Osteocyte (in vitro differentiated cells): ENCODE results near the gene MYBPC3. TPM values are rescaled to one million over a fixed set of nuclear protein-coding genes. Genes with fewer than 3 reads are reported as not detected.

Source experiments
- DNase-seq: peaks from one replicate; pipeline ENCODE4 v3.0.0; 2021; ENCODE audit warnings: mixed read lengths; ENCODE audit not compliant: unreplicated experiment; ENCODE audit errors: extremely low spot score
- H3K27ac Mint-ChIP-seq: one replicate; pipeline ENCODE4 v1.8.0; 2021; ENCODE audit warnings: mild to moderate bottlenecking, mixed read lengths; ENCODE audit not compliant: unreplicated experiment
- H3K27me3 Mint-ChIP-seq: one replicate; pipeline ENCODE4 v1.8.0; 2021; ENCODE audit warnings: mixed read lengths; ENCODE audit not compliant: unreplicated experiment
- H3K36me3 Mint-ChIP-seq: one replicate; pipeline ENCODE4 v1.8.0; 2021; ENCODE audit warnings: mixed read lengths; ENCODE audit not compliant: unreplicated experiment
- H3K4me1 Mint-ChIP-seq: one replicate; pipeline ENCODE4 v1.8.0; 2021; ENCODE audit warnings: mixed read lengths; ENCODE audit not compliant: unreplicated experiment
- H3K4me3 Mint-ChIP-seq: one replicate; pipeline ENCODE4 v1.8.0; 2021; ENCODE audit warnings: mild to moderate bottlenecking, moderate library complexity, mixed read lengths; ENCODE audit not compliant: unreplicated experiment
- H3K9me3 Mint-ChIP-seq: one replicate; pipeline ENCODE4 v1.8.0; 2021; ENCODE audit warnings: mixed read lengths; ENCODE audit not compliant: unreplicated experiment
- total RNA-seq: library from RNA; stranded (reverse); gene quantifications from 2 replicates; pipeline ENCODE4 v1.2.1, GENCODE V29; 2021
- TF ChIP-seq, protein P1 (sequence below): fragments of 200-600 bp; sonication (generic); IDR thresholded peaks from 2 replicates; pipeline ENCODE4 v1.5.0; 2021; ENCODE audit warnings: antibody characterized with exemption, mild to moderate bottlenecking, moderate library complexity

Gene MYBPC3
- total RNA-seq, 1 donor from 2014 or later: not detected

DNA sequence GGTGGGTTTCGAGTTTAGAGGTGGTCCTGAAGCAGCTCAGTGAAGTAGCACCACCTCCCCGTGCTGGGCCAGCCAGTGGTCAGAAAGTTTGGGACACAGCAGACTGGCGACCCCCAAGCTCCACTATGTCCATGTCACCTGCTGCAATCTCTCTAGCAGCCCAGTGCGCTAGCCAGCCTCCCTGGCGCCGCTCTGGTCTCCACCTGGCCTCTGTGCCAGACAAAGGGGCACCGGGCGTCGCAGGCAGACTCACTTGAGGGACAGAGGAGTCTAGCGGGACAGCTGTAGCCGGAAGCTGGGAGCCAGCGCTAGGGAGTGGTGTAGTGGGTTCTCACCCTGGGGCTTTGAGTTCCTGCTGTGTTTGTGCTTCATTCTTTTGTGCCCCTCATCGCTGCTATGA lies 25.5 kb downstream of the MYBPC3 start:
- TF ChIP-seq, protein P1, sequence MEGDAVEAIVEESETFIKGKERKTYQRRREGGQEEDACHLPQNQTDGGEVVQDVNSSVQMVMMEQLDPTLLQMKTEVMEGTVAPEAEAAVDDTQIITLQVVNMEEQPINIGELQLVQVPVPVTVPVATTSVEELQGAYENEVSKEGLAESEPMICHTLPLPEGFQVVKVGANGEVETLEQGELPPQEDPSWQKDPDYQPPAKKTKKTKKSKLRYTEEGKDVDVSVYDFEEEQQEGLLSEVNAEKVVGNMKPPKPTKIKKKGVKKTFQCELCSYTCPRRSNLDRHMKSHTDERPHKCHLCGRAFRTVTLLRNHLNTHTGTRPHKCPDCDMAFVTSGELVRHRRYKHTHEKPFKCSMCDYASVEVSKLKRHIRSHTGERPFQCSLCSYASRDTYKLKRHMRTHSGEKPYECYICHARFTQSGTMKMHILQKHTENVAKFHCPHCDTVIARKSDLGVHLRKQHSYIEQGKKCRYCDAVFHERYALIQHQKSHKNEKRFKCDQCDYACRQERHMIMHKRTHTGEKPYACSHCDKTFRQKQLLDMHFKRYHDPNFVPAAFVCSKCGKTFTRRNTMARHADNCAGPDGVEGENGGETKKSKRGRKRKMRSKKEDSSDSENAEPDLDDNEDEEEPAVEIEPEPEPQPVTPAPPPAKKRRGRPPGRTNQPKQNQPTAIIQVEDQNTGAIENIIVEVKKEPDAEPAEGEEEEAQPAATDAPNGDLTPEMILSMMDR: no peak
- peak; percentile 82 for DNase-seq
- no peaks in the 10 kb centered on the region for H3K9me3 Mint-ChIP-seq
- no peaks in the 10 kb centered on the region for H3K27me3 Mint-ChIP-seq
- H3K27ac Mint-ChIP-seq: no peak overlapping the region
- peaks cover 34% of the 10 kb centered on the region for H3K36me3 Mint-ChIP-seq
- H3K4me3 Mint-ChIP-seq: no peak overlapping the region
- no peaks in the 10 kb centered on the region for H3K4me1 Mint-ChIP-seq

DNA sequence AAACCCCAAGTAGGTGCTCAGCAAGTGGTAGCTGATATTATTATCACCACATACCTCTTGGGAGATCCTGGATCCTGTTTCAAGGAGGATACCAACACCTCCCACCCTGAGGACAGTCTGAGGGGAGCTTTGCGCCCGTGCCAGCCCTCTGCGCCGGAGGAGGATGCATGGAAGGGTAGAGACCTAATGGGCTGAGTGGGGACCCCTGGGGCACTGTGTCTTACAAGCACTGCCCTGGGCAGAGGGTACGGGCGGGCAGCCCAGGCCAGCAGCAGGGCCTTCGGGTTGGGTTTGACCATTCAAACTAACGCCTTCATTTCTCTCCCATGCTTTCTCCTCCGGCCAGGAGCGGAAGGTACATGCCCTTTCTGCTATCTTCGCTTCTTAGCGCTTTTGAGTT lies 26.3 kb downstream of the MYBPC3 start:
- no peaks in the 10 kb centered on the region for H3K27me3 Mint-ChIP-seq
- DNase-seq: no peak
- no peak overlapping the region for H3K27ac Mint-ChIP-seq
- TF ChIP-seq, protein P1: no peak
- peaks cover 40% of the 10 kb centered on the region for H3K36me3 Mint-ChIP-seq
- no peaks in the 10 kb centered on the region for H3K4me1 Mint-ChIP-seq
- no peaks in the 10 kb centered on the region for H3K9me3 Mint-ChIP-seq
- no peak overlapping the region for H3K4me3 Mint-ChIP-seq

DNA sequence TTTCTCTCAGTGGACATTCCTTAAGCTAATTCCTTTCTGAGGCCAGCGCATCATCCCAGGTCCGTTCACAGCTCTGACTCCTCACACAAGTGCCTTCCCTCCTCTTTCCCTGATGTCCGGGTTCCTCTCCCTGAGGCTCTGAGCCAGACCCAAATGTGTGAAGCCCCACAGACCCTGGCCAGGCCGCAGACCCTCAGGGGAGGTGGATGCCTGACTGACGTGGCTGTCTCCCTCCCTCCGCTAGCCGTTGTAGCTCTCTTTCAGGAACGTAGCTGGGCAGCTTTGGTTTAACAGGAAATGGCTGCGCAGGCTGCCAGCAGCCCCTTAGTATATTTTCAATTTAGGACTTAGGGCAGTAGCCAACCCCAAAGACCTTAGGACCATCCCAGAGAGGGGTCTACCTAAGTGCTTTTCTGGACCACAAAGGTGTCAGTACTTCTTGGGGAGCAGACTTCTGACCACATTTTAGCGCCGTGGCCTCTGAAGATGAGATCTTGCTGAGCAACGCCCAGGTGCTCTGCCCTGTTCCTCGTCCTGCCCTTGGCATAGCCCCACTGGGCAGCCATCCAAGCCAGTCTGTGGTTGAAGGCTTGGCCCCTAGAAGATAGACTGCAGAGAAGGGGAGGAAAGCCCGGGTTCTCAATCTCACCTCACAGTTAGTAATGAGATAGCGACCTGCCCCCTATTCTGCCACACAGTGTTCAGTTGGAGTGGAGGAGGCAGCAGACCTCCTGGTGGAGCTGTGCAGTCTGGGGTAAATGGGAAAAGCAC lies 27.0 kb downstream of the MYBPC3 start:
- TF ChIP-seq, protein P1: no peak
- Mint-ChIP-seq H3K27ac (no peak overlapping the region), H3K9me3 (no peaks in the 10 kb centered on the region), H3K4me1 (no peaks in the 10 kb centered on the region), H3K36me3 (peaks cover 40% of the 10 kb centered on the region), H3K27me3 (no peaks in the 10 kb centered on the region), H3K4me3 (no peak overlapping the region)
- no peak for DNase-seq

DNA sequence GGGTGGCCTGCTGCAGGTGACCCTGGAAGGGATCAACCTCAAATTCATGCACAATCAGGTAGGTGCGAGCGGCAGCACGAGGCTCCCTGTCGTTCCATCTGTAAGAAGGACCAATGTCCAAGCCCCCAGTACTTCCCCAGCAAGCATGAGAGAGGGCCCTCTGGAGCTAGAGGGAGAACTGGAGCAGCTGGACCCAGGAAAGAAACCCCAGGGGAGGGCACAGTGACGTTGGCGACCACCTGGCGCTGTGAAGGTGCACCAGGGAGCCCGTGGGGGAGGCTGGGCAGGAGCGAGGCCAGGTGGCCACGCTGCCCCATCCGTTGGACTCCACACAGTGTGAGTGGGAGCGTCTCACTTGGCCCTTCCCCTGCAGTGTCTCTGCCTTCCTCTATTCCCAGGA lies 28.0 kb downstream of the MYBPC3 start:
- no peaks in the 10 kb centered on the region for H3K4me1 Mint-ChIP-seq
- no peak overlapping the region for H3K4me3 Mint-ChIP-seq
- peaks cover 40% of the 10 kb centered on the region for H3K36me3 Mint-ChIP-seq
- H3K9me3 Mint-ChIP-seq: no peaks in the 10 kb centered on the region
- H3K27ac Mint-ChIP-seq: no peak overlapping the region
- DNase-seq: no peak
- H3K27me3 Mint-ChIP-seq: no peaks in the 10 kb centered on the region
- TF ChIP-seq, protein P1: no peak

DNA sequence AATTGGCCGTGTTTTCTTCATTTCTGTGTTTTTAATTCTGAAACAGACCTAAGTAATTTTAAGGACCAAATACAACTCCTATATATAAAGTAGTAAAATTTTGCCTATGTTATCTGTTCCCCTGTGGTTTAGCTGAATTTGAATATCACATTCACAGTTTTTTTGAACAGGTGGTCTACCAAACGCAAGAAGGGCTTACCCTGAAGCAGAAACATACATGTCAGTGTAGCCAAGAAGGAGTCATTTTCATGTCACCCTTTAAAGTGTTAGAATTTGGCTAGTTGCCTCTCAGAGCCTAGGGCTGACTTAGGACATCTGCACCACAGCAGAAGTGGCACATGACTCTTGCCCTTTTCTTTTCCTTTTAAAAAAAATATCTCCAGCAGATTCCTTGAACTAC lies 34.3 kb downstream of the MYBPC3 start:
- Mint-ChIP-seq H3K4me3 (no peak overlapping the region), H3K9me3 (no peaks in the 10 kb centered on the region), H3K27ac (no peak overlapping the region), H3K36me3 (peaks cover 34% of the 10 kb centered on the region), H3K4me1 (no peaks in the 10 kb centered on the region), H3K27me3 (no peaks in the 10 kb centered on the region)
- TF ChIP-seq, protein P1: no peak
- no peak for DNase-seq
